HepG2 (cell line): ENCODE data around the gene TUBA4A. TPM values are rescaled to one million over a fixed set of nuclear protein-coding genes. Genes with fewer than 3 reads are reported as not detected.

Experiments used
- ARNTL ChIP-seq: sonication (generic); formaldehyde crosslinking; IDR thresholded peaks from 2 replicates; pipeline ENCODE4 v1.4.0; 2020; ENCODE audit warnings: mild to moderate bottlenecking, missing genetic modification reagents
- GPN1 ChIP-seq: sonication (generic); formaldehyde crosslinking; IDR thresholded peaks from 2 replicates; pipeline ENCODE4 v1.5.1; 2020; ENCODE audit warnings: missing genetic modification reagents, borderline replicate concordance
- HNRNPK ChIP-seq: fragments of 200-400 bp; formaldehyde crosslinking; IDR thresholded peaks from 2 replicates; pipeline ENCODE4 v1.6.1; 2018; ENCODE audit warnings: low read length, low read depth, moderate library complexity, mild to moderate bottlenecking; ENCODE audit not compliant: poor library complexity, severe bottlenecking
- HOMEZ ChIP-seq: IDR thresholded peaks from 2 replicates; pipeline ENCODE4 v1.6.1; 2016; ENCODE audit warnings: low read depth
- HOXA3 ChIP-seq: sonication (generic); formaldehyde crosslinking; IDR thresholded peaks from 2 replicates; pipeline ENCODE4 v1.5.0; 2020; ENCODE audit warnings: missing genetic modification reagents
- PRMT3 ChIP-seq: sonication (generic); formaldehyde crosslinking; IDR thresholded peaks from 2 replicates; pipeline ENCODE4 v1.8.1; 2022; ENCODE audit warnings: low read depth, mild to moderate bottlenecking, moderate library complexity, missing genetic modification reagents, borderline replicate concordance
- TRAFD1 ChIP-seq: sonication (generic); formaldehyde crosslinking; IDR thresholded peaks from 2 replicates; pipeline ENCODE4 v1.5.1; 2020; ENCODE audit warnings: missing genetic modification reagents, mild to moderate bottlenecking, borderline replicate concordance
- ZBTB38 ChIP-seq: sonication (generic); formaldehyde crosslinking; IDR thresholded peaks from 2 replicates; pipeline ENCODE4 v1.5.1; 2020; ENCODE audit warnings: mild to moderate bottlenecking, missing genetic modification reagents
- ZBTB40 ChIP-seq, 2 experiments: fragments of 450-650 bp in 1 of 2; sonication (generic) in 1 of 2; formaldehyde crosslinking in 1 of 2; IDR thresholded peaks; 2 replicates each; pipeline versions ENCODE4 v1.6.1 to v1.8.0; 2016 to 2022; ENCODE audit warnings: antibody characterized with exemption in 1 of 2, mild to moderate bottlenecking in 1 of 2, missing genetic modification reagents in 1 of 2
- ZNF124 ChIP-seq: sonication (generic); formaldehyde crosslinking; IDR thresholded peaks from 2 replicates; pipeline ENCODE4 v1.4.0; 2020; ENCODE audit warnings: missing genetic modification reagents
- ZNF17 ChIP-seq: sonication (generic); formaldehyde crosslinking; IDR thresholded peaks from 2 replicates; pipeline ENCODE4 v1.5.0; 2020; ENCODE audit warnings: mild to moderate bottlenecking, missing genetic modification reagents
- ZNF225 ChIP-seq: sonication (generic); formaldehyde crosslinking; IDR thresholded peaks from 2 replicates; pipeline ENCODE4 v1.4.0; 2020; ENCODE audit warnings: mild to moderate bottlenecking, missing genetic modification reagents
- ZNF451 ChIP-seq: sonication (generic); formaldehyde crosslinking; IDR thresholded peaks from 2 replicates; pipeline ENCODE4 v1.5.0; 2020; ENCODE audit warnings: mild to moderate bottlenecking, missing genetic modification reagents
- ZSCAN12 ChIP-seq: sonication (generic); formaldehyde crosslinking; IDR thresholded peaks from 2 replicates; pipeline ENCODE4 v1.9.0; 2021; ENCODE audit warnings: mild to moderate bottlenecking, missing genetic modification reagents
- polyA plus RNA-seq, 8 experiments: library from polyadenylated mRNA; depleted of rRNA in 3 of 8; stranded (reverse) in 7 of 8; unstranded in 1 of 8; fragments of >200 nt; fragmentation: Illumina TruSeq in 4 of 8; extraction: Trizol in 4 of 8; gene quantifications; 2 replicates each; pipeline versions ENCODE4 v1.2.1 to v1.2.3, GENCODE V29; 2011 to 2016; ENCODE audit warnings: low read depth in 4 of 8, missing spikeins in 1 of 8, mixed read lengths in 1 of 8; ENCODE audit not compliant: insufficient read depth in 1 of 8
- total RNA-seq, 5 experiments: library from RNA; depleted of rRNA; stranded (reverse); fragments of >200 nt; fragmentation: Illumina TruSeq; extraction: Trizol; gene quantifications; 2 replicates each; pipeline ENCODE4 v1.2.3, GENCODE V29; 2016; ENCODE audit warnings: low read depth in 1 of 5
- TF ChIP-seq, protein P1 (sequence below): sonication (generic); formaldehyde crosslinking; IDR thresholded peaks from 2 replicates; pipeline ENCODE4 v1.9.0; 2021; ENCODE audit warnings: missing genetic modification reagents, borderline replicate concordance

Gene TUBA4A
- total and polyA plus RNA-seq, 2 of the 13 experiments (the other 11 are each of a cell fraction or from before 2014, with no cell fraction given), result 1.3 to 12.7 TPM

- TF ChIP-seq ZBTB40 (IDR thresholded peaks at IDR 0.05), result no peak
- no peak for TF ChIP-seq ZBTB40 (CRISPR knock-in tag; IDR thresholded peaks at IDR 0.05)
- 0 out of 2 replicates have a peak, but pooled peaks have one; percentile 49 for TF ChIP-seq ZNF225 (CRISPR knock-in tag)
- no peak for TF ChIP-seq HOXA3
- 0 out of 2 replicates have a peak, but pooled peaks have one; percentile 0 for TF ChIP-seq ZNF124 (CRISPR knock-in tag)
- TF ChIP-seq HNRNPK, result no peak
- TF ChIP-seq TRAFD1 (CRISPR knock-in tag), result no peak
- peak; percentile 73 for TF ChIP-seq ZBTB38
- TF ChIP-seq ARNTL (CRISPR knock-in tag), result no peak
- TF ChIP-seq ZNF451 (CRISPR knock-in tag), result 0 out of 2 replicates have a peak, but pooled peaks have one; percentile 16
- 0 out of 2 replicates have a peak, but pooled peaks have one; percentile 73 for TF ChIP-seq PRMT3
- no peak for TF ChIP-seq ZSCAN12
- TF ChIP-seq ZNF17, result no peak
- TF ChIP-seq GPN1 (CRISPR knock-in tag), result no peak
- peak; percentile 5; the same call in 1 of the 2 replicates for TF ChIP-seq HOMEZ (CRISPR knock-in tag)
- TF ChIP-seq, protein P1, sequence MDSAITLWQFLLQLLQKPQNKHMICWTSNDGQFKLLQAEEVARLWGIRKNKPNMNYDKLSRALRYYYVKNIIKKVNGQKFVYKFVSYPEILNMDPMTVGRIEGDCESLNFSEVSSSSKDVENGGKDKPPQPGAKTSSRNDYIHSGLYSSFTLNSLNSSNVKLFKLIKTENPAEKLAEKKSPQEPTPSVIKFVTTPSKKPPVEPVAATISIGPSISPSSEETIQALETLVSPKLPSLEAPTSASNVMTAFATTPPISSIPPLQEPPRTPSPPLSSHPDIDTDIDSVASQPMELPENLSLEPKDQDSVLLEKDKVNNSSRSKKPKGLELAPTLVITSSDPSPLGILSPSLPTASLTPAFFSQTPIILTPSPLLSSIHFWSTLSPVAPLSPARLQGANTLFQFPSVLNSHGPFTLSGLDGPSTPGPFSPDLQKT (CRISPR knock-in tag), result no peak
These were observed 3.5 kb downstream of the TUBA4A start (continued) for GRCh38 chr2:219250049-219250781.
